ENCODE data around the gene RGR.
"Not testable (repeated sequence)": the region's sequence is repeated elsewhere in the genome, so short reads cannot be mapped to it uniquely, and the experiment has no call there.

RGR gene

GRCh38 chr10:84261236-84261915, 16.5 kb downstream of the RGR start:
- DNase-seq, result no peak

DNA sequence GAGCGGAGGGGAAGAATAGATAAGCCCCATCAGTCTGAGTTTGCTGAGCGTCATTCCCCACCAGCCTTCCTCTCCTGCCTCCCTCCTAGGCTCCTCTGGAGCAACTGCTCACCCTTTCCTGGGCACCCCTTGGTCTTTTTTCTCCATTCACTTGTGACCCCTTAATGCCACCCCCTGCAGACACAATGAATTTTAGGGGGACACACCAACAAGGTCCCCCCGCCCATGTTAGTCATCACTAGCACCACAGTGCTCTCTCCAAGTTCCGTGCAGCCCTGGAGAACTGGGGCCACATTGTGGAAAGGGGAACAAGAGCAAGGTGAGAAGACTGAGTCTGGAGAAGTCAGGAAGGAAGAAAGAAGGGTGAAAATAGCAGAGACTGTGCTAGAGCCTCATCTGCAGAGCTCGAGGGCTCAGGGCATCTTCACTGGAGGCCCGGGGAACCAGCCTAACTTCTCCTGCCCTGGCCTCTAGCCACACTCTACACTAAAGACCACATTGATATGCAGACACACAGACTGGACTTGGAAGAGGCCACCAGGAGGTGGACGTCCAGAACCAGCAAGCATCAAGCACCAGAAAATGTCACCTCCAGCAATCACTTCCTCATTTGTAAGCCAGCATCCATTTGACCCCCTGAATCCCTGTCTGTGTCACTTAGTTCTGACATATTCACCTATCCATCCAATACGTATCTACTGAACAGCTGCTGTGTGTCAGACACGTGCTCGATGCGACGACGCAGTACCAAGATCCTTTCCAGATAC, 17.5 kb downstream of the RGR start:
- DNase-seq, result no peak

- DNase-seq, result no peak
Measured at GRCh38 chr10:84263716-84264115, 18.9 kb downstream of the RGR start.

GRCh38 chr10:84264611-84265141, 19.8 kb downstream of the RGR start:
- DNase-seq, result peak in 1 of 2 experiments; percentile 23

DNA sequence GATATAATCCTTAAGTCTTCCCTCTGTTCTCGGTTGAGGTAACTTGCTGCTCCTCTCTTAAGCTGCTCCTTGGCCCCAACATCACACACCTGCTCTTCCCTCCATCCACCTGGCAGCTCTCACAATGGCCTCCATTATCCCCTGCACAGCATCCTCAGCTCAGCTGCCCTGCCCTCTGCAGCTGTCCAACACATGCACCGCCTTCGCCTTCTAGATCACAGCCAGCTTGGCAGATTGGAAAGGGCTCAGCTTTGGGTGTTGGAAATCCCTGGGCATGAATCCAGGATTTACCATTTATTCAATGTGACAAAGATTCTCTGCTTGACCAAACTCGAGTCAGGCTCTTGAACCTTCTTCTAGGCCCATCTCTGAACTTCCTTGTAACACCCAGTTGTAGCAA, 20.6 kb downstream of the RGR start:
- DNase-seq, result no peak

DNA sequence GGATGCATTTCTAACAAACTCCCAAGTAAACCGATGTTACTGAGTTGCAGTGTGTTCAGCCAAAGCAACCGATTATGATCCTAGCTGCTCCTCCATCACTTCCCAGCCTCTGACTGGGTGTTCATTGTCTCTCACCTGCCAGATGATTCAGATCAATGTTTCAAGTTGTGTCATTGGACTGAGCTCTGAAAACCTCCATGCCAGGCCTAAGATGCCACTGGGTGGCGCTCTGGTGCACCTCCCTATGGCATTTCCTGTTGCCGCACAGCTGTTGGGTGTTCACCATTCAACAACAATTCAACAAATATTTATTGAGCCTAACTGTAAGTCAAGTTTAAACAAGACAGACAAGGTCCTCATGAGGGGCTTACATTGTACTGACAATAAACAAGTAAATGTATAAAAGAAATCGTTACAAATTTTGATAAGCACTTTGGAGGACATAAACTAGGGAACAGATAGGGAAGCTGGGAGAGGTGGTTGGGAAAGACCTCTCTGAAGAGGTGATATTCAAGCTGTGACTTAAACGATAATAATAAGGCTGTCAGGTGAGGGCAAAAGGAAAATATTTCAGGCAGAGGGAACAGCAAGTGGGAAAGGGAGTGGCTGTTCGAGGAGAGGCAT, 22.8 kb downstream of the RGR start:
- no peak for DNase-seq

GRCh38 chr10:84269162-84269561, 24.3 kb downstream of the RGR start:
- DNase-seq, result no peak

DNA sequence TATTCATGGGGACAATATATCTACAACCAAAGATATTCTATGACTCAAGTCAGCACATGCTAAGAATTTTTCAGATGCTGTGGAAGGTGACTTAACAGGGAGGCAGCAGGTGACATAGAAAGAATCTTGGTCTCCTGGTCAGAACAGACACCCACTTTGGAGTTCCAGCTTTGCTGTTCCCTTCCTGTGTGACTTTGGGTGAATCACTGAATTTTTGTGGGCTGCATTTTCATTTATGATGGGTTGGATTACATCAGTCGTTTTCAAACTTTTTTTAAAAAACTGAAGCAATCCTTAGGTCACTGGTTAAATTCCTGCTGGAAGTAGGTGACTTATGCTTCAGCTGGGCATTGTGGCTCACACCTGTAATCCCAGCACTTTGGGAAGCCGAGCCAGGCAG, 24.9 kb downstream of the RGR start:
- DNase-seq, result no peak

DNA sequence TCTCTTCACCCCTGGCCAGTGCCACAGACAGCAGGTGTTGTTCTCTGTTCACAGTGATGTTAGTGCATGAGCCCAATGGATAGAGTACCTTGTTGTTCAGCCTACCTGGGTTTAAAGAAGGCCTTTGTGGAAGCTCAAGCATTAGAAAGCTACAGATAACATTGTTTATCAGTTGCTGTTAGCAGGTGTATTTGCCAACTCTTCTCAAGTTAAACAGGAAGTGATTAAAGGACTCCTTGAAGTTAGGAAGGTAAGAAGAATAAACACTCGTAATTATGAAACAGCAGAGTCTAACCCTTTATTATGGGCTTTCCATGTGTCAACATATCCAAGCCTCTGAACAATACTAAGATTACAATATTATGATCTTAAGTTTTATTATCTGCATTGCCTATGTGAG, 25.9 kb downstream of the RGR start:
- DNase-seq, result no peak

DNA sequence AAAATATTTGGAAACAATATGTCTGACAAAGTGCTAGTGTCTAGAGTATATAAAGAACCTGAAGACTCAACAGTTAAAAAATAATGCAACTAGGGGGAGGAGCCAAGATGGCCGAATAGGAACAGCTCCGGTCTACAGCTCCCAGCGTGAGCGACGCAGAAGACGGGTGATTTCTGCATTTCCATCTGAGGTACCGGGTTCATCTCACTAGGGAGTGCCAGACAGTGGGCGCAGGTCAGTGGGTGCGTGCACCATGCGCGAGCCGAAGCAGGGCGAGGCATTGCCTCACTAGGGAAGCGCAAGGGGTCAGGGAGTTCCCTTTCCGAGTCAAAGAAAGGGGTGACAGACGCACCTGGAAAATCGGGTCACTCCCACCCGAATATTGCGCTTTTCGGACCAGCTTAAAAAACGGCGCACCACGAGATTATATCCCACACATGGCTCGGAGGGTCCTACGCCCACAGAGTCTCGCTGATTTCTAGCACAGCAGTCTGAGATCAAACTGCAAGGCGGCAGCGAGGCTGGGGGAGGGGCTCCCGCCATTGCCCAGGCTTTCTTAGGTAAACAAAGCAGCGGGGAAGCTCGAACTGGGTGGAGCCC, 35.1 kb downstream of the RGR start:
- DNase-seq, result not testable (repeated sequence)

DNA sequence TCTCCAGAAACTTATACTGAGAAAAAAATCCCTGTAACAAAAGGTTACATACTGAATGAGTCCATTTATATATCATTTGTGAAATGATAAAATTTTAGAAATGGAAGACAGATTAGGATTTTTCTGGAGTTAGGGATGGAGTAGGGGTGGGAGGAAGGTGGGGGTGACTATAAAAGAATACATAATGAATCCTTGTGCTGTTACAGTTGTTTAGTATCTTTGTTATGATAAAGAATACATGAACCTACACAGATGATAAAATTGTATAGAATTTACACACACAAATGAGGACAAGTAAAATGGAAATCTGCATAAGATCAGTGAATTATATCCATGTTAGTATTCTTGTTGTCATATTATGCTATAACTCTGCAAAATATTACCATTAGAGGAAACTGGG, 41.8 kb downstream of the RGR start:
- no peak for DNase-seq

- DNase-seq, result no peak
Measured at GRCh38 chr10:84288151-84288550, 43.3 kb downstream of the RGR start.

- no peak for DNase-seq
Measured at GRCh38 chr10:84289521-84290200, 44.8 kb downstream of the RGR start.

DNA sequence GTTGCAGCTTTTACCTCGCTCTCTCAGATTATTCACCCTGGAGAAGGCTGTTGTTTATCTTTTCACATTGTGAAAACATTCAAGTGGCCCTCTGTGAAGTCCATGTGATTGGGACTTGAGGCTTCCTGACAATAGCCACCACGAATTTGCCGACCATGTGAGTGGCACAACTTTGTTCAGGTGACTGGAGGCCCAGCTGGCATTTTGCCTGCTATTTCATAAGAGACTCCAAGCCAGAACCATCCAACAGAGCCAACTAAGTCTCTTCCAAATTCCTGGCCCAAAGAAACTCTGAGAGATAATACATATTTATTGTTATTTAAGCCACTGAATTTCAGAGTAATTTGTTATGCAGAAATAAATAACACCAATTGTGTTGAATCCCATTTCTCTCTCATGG, 45.4 kb downstream of the RGR start:
- DNase-seq, result no peak

GRCh38 chr10:84291384-84291783, 46.5 kb downstream of the RGR start:
- DNase-seq, result no peak

DNA sequence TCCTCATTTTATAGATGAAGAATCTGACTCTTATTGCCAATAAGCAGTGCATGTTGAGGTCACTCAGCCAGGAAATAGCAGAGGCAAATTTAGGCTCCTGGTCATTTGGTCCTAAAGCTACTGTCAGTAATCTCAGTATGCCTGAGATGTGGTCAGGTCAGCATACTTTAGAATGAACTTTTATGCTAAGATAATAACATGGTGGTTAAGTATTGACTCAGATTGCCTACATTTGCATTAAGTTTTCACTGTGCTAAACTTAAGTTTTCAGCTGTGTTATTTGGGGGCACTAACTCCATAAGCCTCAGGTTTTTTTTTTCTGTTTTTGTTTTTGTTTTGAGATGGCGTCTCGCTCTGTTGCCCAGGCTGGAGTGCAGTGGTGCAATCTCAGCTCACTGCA, 47.6 kb downstream of the RGR start:
- DNase-seq, result no peak

GRCh38 chr10:84293171-84293570, 48.3 kb downstream of the RGR start:
- no peak for DNase-seq

DNA sequence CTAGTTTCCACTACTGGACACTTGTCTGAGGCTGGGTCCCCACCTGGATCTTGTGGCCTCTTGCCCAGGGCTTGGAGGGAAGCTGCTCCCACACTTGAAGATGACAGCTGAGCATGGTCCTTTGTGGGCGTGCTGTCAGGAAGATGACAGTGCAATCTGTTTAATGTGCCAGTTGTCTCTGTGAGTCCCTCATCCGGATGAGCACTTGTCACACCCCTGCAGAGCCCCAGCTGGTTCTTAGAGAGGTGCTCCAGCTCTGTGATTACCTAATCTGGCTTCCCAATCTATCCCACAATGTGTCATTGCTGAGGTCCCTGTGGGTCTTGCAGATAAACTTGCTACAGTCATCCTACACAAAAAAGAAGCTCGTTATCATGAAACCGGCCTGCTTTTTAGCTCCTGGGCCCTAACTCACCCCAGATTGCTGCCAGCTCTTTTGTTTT, 48.7 kb downstream of the RGR start:
- peak; percentile 14 to 34 for DNase-seq

- DNase-seq, result no peak
Measured at GRCh38 chr10:84294766-84295447, 50.1 kb downstream of the RGR start.

DNA sequence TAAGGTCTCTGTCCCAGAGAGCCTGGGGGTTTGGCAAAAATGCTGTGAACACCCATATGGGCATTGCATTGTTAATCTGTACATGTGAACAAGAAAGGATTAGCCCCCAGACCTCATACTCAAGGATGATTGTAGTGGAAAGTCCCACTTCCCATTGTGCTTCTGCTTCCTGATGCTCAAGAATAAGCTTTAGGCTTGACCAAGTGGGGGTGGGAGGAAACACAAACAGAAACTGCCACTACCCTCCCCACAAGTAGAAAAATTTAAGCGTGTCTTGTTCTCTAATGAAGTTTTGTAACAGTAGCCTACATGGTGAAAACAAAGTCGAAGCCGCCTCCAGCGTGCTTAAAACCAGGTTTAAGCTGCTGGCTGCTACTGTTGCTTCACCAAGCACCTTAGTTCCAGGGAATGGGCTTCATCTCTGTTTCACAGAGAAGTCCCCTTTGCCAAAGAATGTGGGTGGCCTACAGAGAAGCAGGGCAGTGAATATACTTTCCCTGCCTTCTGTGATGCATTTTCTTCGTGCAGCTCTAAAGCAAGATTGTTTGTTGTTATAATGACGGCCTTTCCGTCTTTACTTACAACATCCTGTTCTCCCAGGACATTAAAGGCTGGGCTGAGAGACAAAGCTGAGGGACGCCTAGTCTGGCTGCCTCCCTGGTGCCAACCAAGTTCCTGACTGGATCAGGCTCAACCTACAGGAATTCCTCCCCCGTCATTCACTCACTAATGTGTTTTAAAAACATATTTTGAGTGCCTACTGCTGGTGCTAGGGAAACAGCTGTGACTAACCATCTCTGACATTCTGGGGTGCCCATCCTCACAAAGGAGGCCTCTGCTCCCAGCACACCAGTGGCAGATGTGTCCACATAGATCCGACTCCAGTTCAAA, 51.5 kb downstream of the RGR start:
- DNase-seq, result no peak

DNA sequence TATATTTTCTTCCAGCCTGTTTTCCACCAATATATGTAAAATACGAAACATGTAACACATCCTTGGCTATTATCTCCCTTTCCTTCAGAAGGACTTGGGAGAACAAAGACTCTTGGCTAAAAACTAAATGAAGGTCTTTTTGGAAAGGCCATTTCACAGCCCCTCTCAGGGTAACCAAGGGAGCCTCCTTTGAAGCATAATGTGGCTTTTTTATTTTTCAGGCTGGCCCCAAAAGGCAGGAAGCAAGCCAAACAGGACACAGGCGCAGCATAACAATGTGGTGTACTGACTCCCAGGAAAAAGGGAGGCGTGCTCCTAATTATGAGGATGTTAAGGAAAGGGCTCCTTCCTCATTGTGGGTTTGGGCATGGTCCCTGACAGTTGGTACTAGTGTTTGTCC, 53.2 kb downstream of the RGR start:
- DNase-seq, result no peak
